Progenitor cell of endocrine pancreas (in vitro differentiated cells): Measurements from ENCODE around the gene IER5. TPM values are rescaled to one million over a fixed set of nuclear protein-coding genes. Genes with fewer than 3 reads are reported as not detected.

Experiments used
- DNase-seq: peaks from one replicate; pipeline ENCODE4 v3.0.0; 2021; ENCODE audit warnings: low spot score; ENCODE audit not compliant: unreplicated experiment
- H3K27ac Mint-ChIP-seq: 2 replicates; pipeline ENCODE4 v1.8.0; 2021; ENCODE audit warnings: mild to moderate bottlenecking, moderate library complexity, mixed read lengths
- H3K27me3 Mint-ChIP-seq: 2 replicates; pipeline ENCODE4 v1.8.0; 2021; ENCODE audit warnings: mixed read lengths
- H3K36me3 Mint-ChIP-seq: 2 replicates; pipeline ENCODE4 v1.8.0; 2022; ENCODE audit warnings: mixed read lengths; ENCODE audit not compliant: insufficient read depth
- H3K4me1 Mint-ChIP-seq: 2 replicates; pipeline ENCODE4 v1.8.0; 2021; ENCODE audit warnings: low read depth, mixed read lengths
- H3K4me3 Mint-ChIP-seq: 2 replicates; pipeline ENCODE4 v1.8.0; 2021; ENCODE audit warnings: low read depth, mild to moderate bottlenecking, moderate library complexity, mixed read lengths
- H3K9me3 Mint-ChIP-seq: 2 replicates; pipeline ENCODE4 v1.8.0; 2021; ENCODE audit warnings: low read depth, mixed read lengths
- CTCF ChIP-seq: fragments of 200-600 bp; sonication (generic); IDR thresholded peaks from one replicate; pipeline ENCODE4 v1.5.0; 2021; ENCODE audit warnings: antibody characterized with exemption, mild to moderate bottlenecking; ENCODE audit not compliant: unreplicated experiment
- total RNA-seq: library from RNA; stranded (reverse); gene quantifications from 2 replicates; pipeline ENCODE4 v1.2.1, GENCODE V29; 2021

IER5 gene
- total RNA-seq, 1 donor from 2014 or later = 1.7 TPM

GRCh38 chr1:181127898-181128453 lies 39.5 kb downstream of the IER5 start:
- Mint-ChIP-seq H3K27ac (no peak overlapping the region), H3K4me1 (peaks cover 7% of the 10 kb centered on the region), H3K27me3 (peaks cover 18% of the 10 kb centered on the region), H3K36me3 (no peaks in the 10 kb centered on the region), H3K4me3 (no peak overlapping the region), H3K9me3 (no peaks in the 10 kb centered on the region)
- DNase-seq = no peak
- no peak for TF ChIP-seq CTCF

GRCh38 chr1:181128592-181129497 lies 40.3 kb downstream of the IER5 start:
- H3K27me3 Mint-ChIP-seq = peaks cover 18% of the 10 kb centered on the region
- H3K4me1 Mint-ChIP-seq = peaks cover 14% of the 10 kb centered on the region
- TF ChIP-seq CTCF = no peak
- no peak overlapping the region for H3K4me3 Mint-ChIP-seq
- H3K27ac Mint-ChIP-seq = peak overlapping the region; percentile 19
- DNase-seq = no peak
- H3K9me3 Mint-ChIP-seq = no peaks in the 10 kb centered on the region
- H3K36me3 Mint-ChIP-seq = no peaks in the 10 kb centered on the region

GRCh38 chr1:181129771-181130606 lies 41.5 kb downstream of the IER5 start:
- H3K36me3 Mint-ChIP-seq = no peaks in the 10 kb centered on the region
- no peak for TF ChIP-seq CTCF
- no peak for DNase-seq
- peaks cover 17% of the 10 kb centered on the region for H3K27me3 Mint-ChIP-seq
- no peak overlapping the region for H3K27ac Mint-ChIP-seq
- H3K4me3 Mint-ChIP-seq = no peak overlapping the region
- no peaks in the 10 kb centered on the region for H3K9me3 Mint-ChIP-seq
- peaks cover 20% of the 10 kb centered on the region for H3K4me1 Mint-ChIP-seq

GRCh38 chr1:181131255-181131941 lies 42.9 kb downstream of the IER5 start:
- H3K27ac Mint-ChIP-seq = peak overlapping the region; percentile 31
- peaks cover 20% of the 10 kb centered on the region for H3K27me3 Mint-ChIP-seq
- H3K36me3 Mint-ChIP-seq = no peaks in the 10 kb centered on the region
- H3K9me3 Mint-ChIP-seq = no peaks in the 10 kb centered on the region
- DNase-seq = no peak
- H3K4me1 Mint-ChIP-seq = peaks cover 24% of the 10 kb centered on the region
- H3K4me3 Mint-ChIP-seq = no peak overlapping the region
- TF ChIP-seq CTCF = no peak

- no peak for TF ChIP-seq CTCF
- Mint-ChIP-seq H3K4me1 (peaks cover 24% of the 10 kb centered on the region), H3K27ac (no peak overlapping the region), H3K4me3 (no peak overlapping the region), H3K27me3 (peaks cover 36% of the 10 kb centered on the region), H3K9me3 (no peaks in the 10 kb centered on the region), H3K36me3 (no peaks in the 10 kb centered on the region)
- no peak for DNase-seq
Measured at GRCh38 chr1:181133441-181133951, 45.0 kb downstream of the IER5 start.
